Activated B cell treated with CpG ODN at 0.5 μM for 24 hours (primary cell): ENCODE measurements around the gene CKMT1A. TPM values are rescaled to one million over a fixed set of nuclear protein-coding genes. Genes with fewer than 3 reads are reported as not detected.
"Not testable (repeated sequence)": the region's sequence is repeated elsewhere in the genome, so short reads cannot be mapped to it uniquely, and the experiment has no call there.

Experiments used
- ATAC-seq: fragments of 200-7000 bp; cut with Tn5 transposase; one replicate; pipeline ENCODE4 v1.10.0; 2021; ENCODE audit warnings: low read depth, mild to moderate bottlenecking, moderate library complexity
- CTCF ChIA-PET: fragments of 350-600 bp; sonication (Branson Sonifier 250); formaldehyde crosslinking; loops from one replicate; lab custom pipeline; 2021; ENCODE audit warnings: antibody characterized with exemption; lab: Charles Lee
- POLR2A ChIA-PET: fragments of 350-600 bp; sonication (Branson Sonifier 250); formaldehyde crosslinking; loops from one replicate; lab custom pipeline; 2021; ENCODE audit warnings: antibody characterized with exemption; lab: Charles Lee
- DNase-seq: peaks from one replicate; pipeline ENCODE4 v3.0.0; 2022
- H3K27ac Mint-ChIP-seq: one replicate; pipeline ENCODE4 v1.8.0; 2020; ENCODE audit warnings: mixed read lengths
- H3K27me3 Mint-ChIP-seq: one replicate; pipeline ENCODE4 v1.8.0; 2021; ENCODE audit warnings: mixed read lengths
- H3K36me3 Mint-ChIP-seq: one replicate; pipeline ENCODE4 v1.8.0; 2021; ENCODE audit warnings: low read depth, mixed read lengths
- H3K4me1 Mint-ChIP-seq: one replicate; pipeline ENCODE4 v1.8.0; 2021; ENCODE audit warnings: mixed read lengths
- H3K4me3 Mint-ChIP-seq: one replicate; pipeline ENCODE4 v1.8.0; 2020; ENCODE audit warnings: mild to moderate bottlenecking, mixed read lengths
- H3K9me3 Mint-ChIP-seq: one replicate; pipeline ENCODE4 v1.8.0; 2020; ENCODE audit warnings: mixed read lengths
- intact Hi-C: fragments of 100-400 bp; cut with micrococcal nuclease; formaldehyde crosslinking; loops from one replicate; pipeline ENCODE4 v1.15.1; 2024
- total RNA-seq: library from RNA; stranded (reverse); gene quantifications from 2 replicates; pipeline ENCODE4 v1.2.3, GENCODE V29; 2022
- TF ChIP-seq, protein P1 (sequence below): fragments of 200-600 bp; IDR thresholded peaks from one replicate; pipeline ENCODE4 v1.8.0; 2022; ENCODE audit warnings: antibody characterized with exemption, mild to moderate bottlenecking

Gene CKMT1A
- total RNA-seq, 1 donor from 2014 or later: not detected

DNA sequence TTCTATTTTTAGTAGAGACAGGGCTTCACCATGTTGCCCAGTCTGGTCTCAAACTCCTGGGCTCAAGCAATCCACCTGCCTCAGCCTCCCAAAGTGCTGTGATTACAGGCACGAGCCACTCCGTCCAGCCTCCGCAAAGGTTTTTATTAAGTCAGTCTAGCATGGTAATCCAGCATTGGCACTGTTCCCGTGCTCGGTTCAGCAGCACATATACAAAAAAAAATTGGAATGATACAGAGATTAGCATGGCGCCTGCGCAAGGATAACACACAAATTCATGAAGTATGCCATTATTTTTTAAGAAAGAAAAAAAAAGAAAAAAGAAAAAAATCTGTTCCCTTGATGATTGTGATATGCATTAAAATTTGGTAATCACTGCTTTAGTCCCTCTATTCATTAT is 8.5 kb downstream of the CKMT1A start:
- DNase-seq: no peak
- Mint-ChIP-seq H3K27me3 (peaks cover 13% of the 10 kb centered on the region), H3K4me1 (no peaks in the 10 kb centered on the region), H3K27ac (no peak overlapping the region), H3K36me3 (no peaks in the 10 kb centered on the region), H3K4me3 (no peak overlapping the region), H3K9me3 (no peaks in the 10 kb centered on the region)
- CTCF ChIA-PET: no interaction called here
- intact Hi-C loops: no loop called here
- POLR2A ChIA-PET: no interaction called here
- TF ChIP-seq, protein P1, sequence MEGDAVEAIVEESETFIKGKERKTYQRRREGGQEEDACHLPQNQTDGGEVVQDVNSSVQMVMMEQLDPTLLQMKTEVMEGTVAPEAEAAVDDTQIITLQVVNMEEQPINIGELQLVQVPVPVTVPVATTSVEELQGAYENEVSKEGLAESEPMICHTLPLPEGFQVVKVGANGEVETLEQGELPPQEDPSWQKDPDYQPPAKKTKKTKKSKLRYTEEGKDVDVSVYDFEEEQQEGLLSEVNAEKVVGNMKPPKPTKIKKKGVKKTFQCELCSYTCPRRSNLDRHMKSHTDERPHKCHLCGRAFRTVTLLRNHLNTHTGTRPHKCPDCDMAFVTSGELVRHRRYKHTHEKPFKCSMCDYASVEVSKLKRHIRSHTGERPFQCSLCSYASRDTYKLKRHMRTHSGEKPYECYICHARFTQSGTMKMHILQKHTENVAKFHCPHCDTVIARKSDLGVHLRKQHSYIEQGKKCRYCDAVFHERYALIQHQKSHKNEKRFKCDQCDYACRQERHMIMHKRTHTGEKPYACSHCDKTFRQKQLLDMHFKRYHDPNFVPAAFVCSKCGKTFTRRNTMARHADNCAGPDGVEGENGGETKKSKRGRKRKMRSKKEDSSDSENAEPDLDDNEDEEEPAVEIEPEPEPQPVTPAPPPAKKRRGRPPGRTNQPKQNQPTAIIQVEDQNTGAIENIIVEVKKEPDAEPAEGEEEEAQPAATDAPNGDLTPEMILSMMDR: no peak
- no peak for ATAC-seq

DNA sequence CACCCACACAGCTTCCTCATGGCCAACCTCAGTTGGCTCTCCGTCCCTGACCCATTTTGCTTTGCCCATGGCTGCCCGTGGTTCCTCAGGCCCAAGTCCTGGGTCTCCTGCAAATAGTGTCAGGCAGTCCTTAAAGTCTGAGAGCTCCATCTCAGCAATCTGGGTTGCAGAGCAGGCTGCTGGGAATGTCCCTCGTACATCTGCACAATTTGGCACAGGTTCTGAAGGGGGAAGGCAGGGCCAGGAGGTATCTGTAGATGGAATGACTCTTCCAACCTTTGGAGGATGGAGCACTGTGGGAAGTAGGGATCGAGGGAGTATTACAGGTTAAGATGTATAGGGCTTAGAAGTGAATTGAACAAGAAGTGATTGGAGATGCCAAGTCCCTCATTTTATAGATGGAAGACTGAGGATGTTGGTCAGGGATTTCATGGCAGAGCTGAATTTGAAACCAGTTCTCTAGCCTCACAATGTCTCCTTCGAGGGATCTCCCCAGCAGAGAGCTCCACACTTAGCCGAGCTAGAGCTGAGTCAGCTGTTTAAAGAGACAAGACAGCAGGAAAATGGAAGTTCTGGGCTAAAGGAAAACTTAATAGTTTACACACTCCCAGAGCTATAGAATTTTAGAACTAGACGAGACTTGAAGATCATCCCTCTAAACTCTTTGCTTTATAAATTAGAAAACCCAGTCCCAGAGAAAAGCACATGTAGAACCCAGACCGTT is 9.2 kb downstream of the CKMT1A start:
- H3K27me3 Mint-ChIP-seq: peaks cover 8% of the 10 kb centered on the region
- H3K4me3 Mint-ChIP-seq: no peak overlapping the region
- no peaks in the 10 kb centered on the region for H3K4me1 Mint-ChIP-seq
- no peaks in the 10 kb centered on the region for H3K36me3 Mint-ChIP-seq
- no peak for ATAC-seq
- no peaks in the 10 kb centered on the region for H3K9me3 Mint-ChIP-seq
- TF ChIP-seq, protein P1: no peak
- CTCF ChIA-PET: no interaction called here
- POLR2A ChIA-PET: no interaction called here
- DNase-seq: no peak
- no peak overlapping the region for H3K27ac Mint-ChIP-seq
- intact Hi-C loops: no loop called here

DNA sequence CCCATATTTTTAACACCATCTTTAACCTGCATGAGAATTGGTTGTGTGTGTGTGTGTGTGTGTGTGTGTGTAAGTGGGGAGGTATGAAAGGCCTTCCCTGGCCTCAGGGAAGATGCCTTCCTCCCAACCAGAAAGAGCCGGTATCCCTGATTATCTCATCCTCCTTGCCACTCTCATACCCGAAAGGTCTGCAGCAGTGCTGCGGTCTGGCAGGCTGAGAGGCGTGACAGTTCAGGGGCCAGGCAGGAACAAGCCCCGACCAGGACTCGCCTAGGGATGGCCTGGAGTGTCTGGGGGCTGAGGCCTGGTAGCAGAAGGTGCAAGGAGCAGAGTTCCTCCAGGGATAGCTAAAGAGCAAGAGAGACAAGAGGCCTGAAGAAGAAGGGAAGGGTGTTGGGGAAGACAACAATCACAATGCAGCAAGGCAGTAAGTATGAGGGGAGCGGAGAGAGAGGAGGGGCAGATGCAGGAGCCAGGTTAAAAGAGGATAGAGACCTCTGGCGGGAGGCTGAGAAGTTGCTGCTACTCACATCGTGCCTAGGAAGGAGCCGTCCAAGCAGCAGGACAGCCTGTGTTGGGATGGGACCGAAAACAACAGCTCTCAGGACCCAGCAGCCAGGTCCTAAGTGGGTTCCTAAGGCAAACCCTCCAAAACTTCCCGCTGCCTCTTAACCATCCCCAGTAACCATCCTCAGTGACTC is 16.9 kb downstream of the CKMT1A start:
- DNase-seq, H3K9me3 Mint-ChIP-seq, H3K27ac Mint-ChIP-seq, H3K27me3 Mint-ChIP-seq, ATAC-seq, H3K4me3 Mint-ChIP-seq, CTCF ChIA-PET, POLR2A ChIA-PET, H3K4me1 Mint-ChIP-seq, intact Hi-C loops, H3K36me3 Mint-ChIP-seq: not testable (repeated sequence)

DNA sequence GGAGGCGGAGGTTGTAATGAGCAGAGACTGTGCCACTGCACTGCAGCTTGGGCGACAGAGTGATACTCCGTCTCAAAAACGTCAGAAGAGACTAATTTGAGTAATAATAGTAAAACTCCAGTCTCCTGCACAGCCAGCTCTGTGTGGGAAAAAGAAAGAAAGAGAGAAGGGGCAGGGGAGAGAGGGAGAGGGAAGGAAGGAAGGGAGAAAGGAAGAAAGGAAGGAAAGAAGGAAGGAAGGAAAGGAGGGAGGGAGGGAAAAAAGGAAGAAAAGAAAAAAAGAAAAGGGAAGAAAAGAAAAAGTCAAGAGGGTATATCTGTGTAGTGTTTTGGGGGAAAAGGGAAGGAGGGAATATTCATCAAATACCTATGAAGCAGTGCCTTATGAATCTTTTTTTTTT is 29.5 kb downstream of the CKMT1A start:
- Mint-ChIP-seq H3K4me1 (no peaks in the 10 kb centered on the region), H3K27me3 (peaks cover 3% of the 10 kb centered on the region), H3K27ac (no peak overlapping the region), H3K9me3 (no peaks in the 10 kb centered on the region), H3K36me3 (no peaks in the 10 kb centered on the region), H3K4me3 (no peak overlapping the region)
- intact Hi-C loops: no loop called here
- CTCF ChIA-PET: no interaction called here
- TF ChIP-seq, protein P1: no peak
- no peak for ATAC-seq
- POLR2A ChIA-PET: no interaction called here
- DNase-seq: no peak

DNA sequence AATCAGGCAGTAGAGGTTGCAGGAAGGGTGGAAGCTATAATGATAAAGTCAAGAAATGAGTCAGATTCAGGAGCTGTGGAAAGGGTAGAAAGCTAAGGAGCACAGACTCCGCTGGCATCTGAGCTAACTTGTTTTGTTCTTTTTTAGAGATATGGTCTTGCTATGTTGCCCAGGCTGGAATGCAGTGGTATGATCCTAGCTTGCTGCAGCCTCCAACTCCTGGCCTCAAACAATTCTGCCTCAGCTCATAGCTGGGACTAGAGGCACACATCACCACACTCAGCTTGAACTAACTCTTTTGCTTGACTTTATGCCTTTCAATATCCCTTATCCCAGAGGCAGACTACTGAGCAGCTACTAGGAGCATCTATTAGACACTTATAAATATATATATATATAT is 32.6 kb downstream of the CKMT1A start:
- CTCF ChIA-PET, H3K27me3 Mint-ChIP-seq, H3K4me3 Mint-ChIP-seq, H3K27ac Mint-ChIP-seq, H3K4me1 Mint-ChIP-seq, ATAC-seq, H3K36me3 Mint-ChIP-seq, H3K9me3 Mint-ChIP-seq, DNase-seq, intact Hi-C loops, POLR2A ChIA-PET: not testable (repeated sequence)

DNA sequence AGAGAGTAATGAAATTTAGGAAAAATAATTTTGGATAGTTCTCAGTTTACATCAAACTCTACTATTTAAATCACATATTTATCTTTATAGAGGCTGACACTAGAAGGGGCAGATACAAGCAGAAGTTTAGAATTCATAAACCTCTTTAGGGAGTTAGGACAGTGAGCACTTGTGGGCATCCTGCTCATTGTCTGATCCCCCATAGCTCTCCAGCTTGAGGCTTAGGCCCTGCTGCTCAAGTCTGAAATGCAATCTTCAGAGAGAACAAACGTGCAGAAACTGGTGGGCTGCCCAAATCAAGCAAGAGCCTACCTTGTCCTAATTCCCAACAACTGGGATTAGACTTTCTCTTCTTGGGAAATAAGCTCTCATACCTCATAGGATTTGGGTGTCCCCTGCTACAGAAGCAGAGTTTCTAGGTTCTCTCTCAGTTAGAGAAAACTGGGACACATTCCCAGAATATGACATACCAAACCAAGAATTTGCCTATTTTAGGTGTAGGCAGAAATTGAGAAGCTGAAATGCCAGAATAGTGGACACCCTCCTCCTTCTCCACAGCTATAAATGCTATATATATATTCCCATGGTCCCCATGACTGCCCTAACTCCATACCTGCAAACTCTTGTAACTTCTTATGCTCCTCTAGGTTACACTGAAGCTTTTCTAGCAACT is 34.5 kb downstream of the CKMT1A start:
- H3K4me3 Mint-ChIP-seq, CTCF ChIA-PET, H3K9me3 Mint-ChIP-seq, ATAC-seq, POLR2A ChIA-PET, H3K27me3 Mint-ChIP-seq, H3K36me3 Mint-ChIP-seq, H3K27ac Mint-ChIP-seq, H3K4me1 Mint-ChIP-seq, DNase-seq, intact Hi-C loops: not testable (repeated sequence)
